Epithelial cell of prostate (primary cell): ENCODE measurements around the gene RFTN1.

Experiments
- DNase-seq: peaks from one replicate; pipeline ENCODE4 v3.0.0-alpha.2; 2011; ENCODE audit warnings: low read depth, low spot score
- H3K27ac ChIP-seq: fragments of 450-650 bp; 2 replicates; pipeline ENCODE4 v1.5.1; 2017; ENCODE audit warnings: mild to moderate bottlenecking

The RFTN1 gene

GRCh38 chr3:16513141-16514020, at the start of gene RFTN1:
Gene RFTN1 (minus strand): TSS chr3:16513699. CDS start chr3:16493869, 19,830 bp downstream.
- no peak within 1 kb of the TSS for H3K27ac ChIP-seq
- DNase-seq = no peak

GRCh38 chr3:16559653-16560365, 46.3 kb upstream of the RFTN1 start:
- no peak for DNase-seq
- H3K27ac ChIP-seq = no peak overlapping the region

- DNase-seq = no peak
- no peak overlapping the region for H3K27ac ChIP-seq
These were observed 40.6 kb upstream of the RFTN1 start for GRCh38 chr3:16554126-16554525.

GRCh38 chr3:16552757-16553156, 39.3 kb upstream of the RFTN1 start:
- no peak overlapping the region for H3K27ac ChIP-seq
- no peak for DNase-seq

- H3K27ac ChIP-seq = peak overlapping the region; percentile 62
- DNase-seq = no peak
These were observed 38.0 kb upstream of the RFTN1 start for GRCh38 chr3:16551342-16551976.

- peak; percentile 70 for DNase-seq
- H3K27ac ChIP-seq = peak overlapping the region; percentile 62
These were observed 37.3 kb upstream of the RFTN1 start for GRCh38 chr3:16550676-16551341.

GRCh38 chr3:16550305-16550675, 36.8 kb upstream of the RFTN1 start:
- peak overlapping the region; percentile 62 for H3K27ac ChIP-seq

GRCh38 chr3:16548721-16549120, 35.2 kb upstream of the RFTN1 start:
- peak; percentile 76 for DNase-seq
- no peak overlapping the region for H3K27ac ChIP-seq

More at GRCh38 chr3:16550305-16550675, 36.8 kb upstream of the RFTN1 start:
- DNase-seq = no peak

- no peak overlapping the region for H3K27ac ChIP-seq
- DNase-seq = no peak
These were observed 34.3 kb upstream of the RFTN1 start for GRCh38 chr3:16547561-16548357.

- no peak for DNase-seq
- H3K27ac ChIP-seq = no peak overlapping the region
These were observed 32.9 kb upstream of the RFTN1 start for GRCh38 chr3:16546186-16547010.

GRCh38 chr3:16545413-16546185, 32.1 kb upstream of the RFTN1 start:
- no peak for DNase-seq
- no peak overlapping the region for H3K27ac ChIP-seq

- no peak for DNase-seq
These were observed 29.9 kb upstream of the RFTN1 start for GRCh38 chr3:16543242-16543864.

GRCh38 chr3:16538507-16538906, 25.0 kb upstream of the RFTN1 start:
- no peak overlapping the region for H3K27ac ChIP-seq
- no peak for DNase-seq

More at GRCh38 chr3:16543242-16543864, 29.9 kb upstream of the RFTN1 start:
- no peak overlapping the region for H3K27ac ChIP-seq

- H3K27ac ChIP-seq = no peak overlapping the region
- DNase-seq = no peak
These were observed 23.5 kb upstream of the RFTN1 start for GRCh38 chr3:16536996-16537395.

GRCh38 chr3:16536344-16536663, 22.8 kb upstream of the RFTN1 start:
- no peak overlapping the region for H3K27ac ChIP-seq
- no peak for DNase-seq

- no peak for DNase-seq
- no peak overlapping the region for H3K27ac ChIP-seq
These were observed 21.3 kb upstream of the RFTN1 start for GRCh38 chr3:16534640-16535262.

- DNase-seq = no peak
- H3K27ac ChIP-seq = no peak overlapping the region
These were observed 20.6 kb upstream of the RFTN1 start for GRCh38 chr3:16533928-16534574.
